COLO829 (cell line): ENCODE data around the gene TMEM225B.
"Not testable (repeated sequence)": the region's sequence is repeated elsewhere in the genome, so short reads cannot be mapped to it uniquely, and the experiment has no call there.

ENCODE experiments used
- DNase-seq: peaks from one replicate; pipeline ENCODE4 v3.0.0; 2012; ENCODE audit warnings: low spot score

TMEM225B gene

DNA sequence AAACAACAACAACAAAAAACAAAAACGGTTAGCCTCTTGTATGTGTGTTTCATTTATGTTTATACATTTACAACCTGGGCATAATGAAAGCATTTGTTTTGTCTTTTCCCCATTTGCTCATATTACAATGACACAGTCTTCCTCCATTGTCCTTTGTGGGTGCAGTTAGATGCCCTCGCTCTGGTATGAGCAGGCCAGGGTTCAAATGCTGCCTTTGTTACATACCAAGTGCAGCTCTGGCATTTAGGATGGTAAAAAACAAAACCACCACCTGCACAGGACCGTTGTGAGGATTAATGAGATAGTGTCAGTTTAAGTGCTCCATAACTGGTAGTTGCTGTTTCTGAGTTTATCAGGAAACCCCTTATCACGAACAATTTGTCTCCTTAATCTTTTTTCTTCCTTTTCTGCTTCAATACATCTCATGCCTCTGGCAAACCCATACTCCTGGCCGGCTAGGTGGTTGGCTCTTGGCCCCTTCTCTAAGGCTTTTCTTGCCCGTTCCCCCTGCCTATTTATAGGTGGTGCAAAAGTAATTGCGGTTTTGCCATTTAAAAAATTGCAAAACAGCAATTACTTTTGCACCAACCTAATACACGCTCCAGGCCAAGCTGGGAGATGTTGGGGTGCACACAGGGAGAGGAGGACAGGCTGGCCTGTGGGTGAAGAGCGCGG, 18.6 kb upstream of the TMEM225B start:
- DNase-seq = no peak

DNA sequence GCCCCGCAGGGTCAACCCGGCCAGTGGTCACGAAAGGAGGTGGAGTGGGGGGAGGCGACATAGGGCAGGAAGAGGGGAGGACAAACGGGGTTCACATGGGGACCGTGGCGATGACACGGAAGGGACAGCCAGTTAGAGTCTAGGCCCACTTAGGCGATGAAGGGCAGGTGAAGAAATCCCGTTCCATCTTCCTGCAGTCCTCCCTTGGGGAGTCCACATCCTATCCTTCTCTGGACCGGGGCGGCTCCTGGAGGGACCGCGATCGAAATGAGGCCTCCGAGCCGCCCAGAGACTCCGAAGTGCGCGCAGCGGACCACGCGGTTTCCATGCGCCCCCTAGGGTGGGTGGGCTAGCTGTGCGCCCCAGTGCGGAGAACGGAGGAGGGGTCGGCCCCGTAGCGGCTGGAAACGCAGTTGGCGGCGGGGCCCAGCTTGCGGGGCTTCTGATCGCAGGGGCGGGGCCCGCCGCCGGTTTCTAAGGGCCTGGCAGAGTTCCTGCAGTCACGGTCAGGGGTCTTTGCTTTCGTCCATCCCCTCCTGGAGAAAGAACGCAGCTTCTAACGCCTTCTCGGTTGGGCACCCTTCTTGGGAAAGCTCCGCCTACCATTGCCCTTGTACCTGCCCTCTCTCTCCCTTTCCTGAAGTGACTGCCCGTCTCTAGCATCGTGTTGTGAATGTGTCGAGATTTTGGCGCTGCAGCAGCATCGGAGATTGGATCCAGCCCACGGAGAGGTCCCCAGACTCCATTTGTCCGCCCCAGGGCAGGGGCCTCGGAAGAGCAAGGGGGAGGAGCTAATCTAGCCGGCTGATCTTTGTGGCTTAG, 17.9 kb upstream of the TMEM225B start:
- no peak for DNase-seq

DNA sequence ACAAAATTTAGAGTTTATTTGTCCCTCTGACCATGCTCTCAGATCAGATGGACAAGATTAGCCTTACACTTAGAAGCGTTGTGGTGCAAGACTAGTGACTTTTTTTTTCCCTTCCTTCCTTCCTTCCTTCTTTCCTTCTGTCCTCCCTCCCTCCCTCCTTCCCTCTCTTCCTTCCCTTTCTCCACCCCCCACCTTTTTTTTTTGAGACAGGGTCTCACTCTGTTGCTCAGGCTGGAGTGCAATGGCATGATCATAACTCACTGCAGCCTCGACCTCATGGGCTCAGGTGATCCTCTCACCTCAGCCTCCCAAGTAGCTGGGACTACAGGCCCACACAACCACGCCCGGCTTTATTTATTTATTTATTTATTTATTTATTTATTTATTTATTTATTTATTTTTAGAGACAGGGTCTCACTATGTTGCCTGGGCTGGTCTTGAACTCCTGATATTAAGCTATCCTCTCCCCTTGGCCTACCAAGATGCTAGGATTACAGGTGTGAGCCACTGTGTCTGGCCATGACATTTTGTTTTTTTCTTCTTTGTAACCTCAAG, 17.2 kb upstream of the TMEM225B start:
- not testable (repeated sequence) for DNase-seq

DNA sequence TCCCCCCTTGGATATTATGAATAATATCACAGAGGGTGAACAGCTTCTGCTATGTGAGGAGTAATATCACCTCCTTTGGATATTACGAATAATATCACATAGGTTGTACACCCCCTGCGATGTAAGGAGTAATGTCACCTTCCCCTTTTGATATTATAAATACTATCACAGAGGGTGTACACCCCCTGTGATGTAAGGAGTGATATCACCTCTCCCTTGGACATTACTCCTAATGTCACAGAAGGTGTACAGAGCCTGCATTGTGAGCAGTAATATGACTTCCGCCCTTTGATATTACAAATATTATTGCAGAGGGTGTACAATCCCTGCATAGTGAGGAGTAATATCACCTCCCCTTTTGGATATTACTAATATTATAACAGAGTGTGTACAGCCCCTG, 9.2 kb upstream of the TMEM225B start:
- no peak for DNase-seq

DNA sequence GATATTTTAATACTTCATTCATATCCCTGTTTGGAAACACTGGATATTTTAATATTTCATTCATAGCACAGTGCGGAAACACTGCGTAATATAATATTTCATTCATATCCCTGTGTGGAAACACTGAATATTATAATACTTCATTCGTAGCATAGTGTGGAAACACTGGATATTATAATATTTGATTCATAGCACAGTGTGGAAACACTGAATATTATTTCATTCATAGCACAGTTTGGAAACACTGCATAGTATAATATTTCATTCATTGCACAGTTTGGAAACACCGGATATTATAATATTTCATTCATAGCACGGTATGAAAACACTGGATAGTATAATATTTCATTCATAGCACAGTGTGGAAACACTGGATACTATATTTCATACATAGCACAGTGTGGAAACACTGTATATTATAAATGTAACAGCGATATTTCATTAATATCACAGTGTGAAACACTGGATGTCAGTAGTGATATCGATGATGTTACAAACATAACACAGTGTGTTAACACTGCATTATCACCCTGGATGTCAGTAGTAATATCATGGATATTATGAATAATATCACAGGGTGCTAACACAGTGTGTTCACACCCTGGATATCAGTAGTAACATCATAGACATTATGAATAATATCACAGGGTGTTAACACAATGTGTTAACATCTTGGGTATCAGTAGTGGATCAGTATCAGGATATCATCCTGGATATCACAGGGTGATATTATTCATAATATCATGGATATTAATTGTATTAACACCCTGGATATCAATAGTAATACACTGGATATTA, 2.9 kb upstream of the TMEM225B start:
- DNase-seq = no peak

DNA sequence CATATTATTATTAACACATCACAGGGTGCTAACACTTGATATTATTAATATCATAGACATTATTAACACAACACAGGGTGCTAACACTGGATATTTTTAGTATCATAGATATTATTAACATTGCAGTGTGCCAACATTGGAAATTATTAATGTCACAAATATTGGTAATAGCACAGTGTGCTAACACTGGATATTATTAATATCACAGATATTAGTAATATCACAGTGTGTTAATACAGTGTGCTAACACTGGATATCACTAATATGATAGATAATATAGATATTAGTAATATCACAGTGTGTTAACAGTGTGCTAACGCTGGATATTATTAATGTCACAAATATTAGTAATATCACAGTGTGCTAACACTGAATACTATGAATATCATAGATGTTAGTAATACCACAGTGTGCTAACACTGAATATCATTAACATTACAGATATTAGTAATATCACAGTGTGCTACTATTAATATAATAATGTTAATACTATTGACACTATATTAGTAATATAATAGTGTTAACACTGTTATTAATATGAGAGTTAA, 1.6 kb upstream of the TMEM225B start:
- DNase-seq = no peak

DNA sequence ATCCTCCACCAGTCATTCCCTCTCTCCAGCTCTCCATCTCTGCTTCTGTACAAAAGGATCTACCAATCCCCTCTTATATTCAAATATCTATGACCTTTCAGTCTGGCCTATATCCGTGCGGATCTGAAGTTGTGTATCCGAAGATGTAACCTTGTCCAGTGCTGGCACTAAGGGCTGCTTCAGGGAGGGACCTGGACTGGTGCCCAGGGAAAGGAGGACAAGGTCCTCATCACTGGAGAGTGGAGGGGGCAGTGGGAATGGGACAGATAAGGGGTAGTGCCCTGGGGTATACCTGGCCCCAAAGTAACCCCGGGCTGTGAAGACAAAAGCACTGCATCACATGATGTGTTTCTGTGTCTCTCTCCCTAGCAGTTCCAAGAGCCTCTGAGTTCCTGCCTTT, 1.8 kb downstream of the TMEM225B start:
- DNase-seq = no peak

DNA sequence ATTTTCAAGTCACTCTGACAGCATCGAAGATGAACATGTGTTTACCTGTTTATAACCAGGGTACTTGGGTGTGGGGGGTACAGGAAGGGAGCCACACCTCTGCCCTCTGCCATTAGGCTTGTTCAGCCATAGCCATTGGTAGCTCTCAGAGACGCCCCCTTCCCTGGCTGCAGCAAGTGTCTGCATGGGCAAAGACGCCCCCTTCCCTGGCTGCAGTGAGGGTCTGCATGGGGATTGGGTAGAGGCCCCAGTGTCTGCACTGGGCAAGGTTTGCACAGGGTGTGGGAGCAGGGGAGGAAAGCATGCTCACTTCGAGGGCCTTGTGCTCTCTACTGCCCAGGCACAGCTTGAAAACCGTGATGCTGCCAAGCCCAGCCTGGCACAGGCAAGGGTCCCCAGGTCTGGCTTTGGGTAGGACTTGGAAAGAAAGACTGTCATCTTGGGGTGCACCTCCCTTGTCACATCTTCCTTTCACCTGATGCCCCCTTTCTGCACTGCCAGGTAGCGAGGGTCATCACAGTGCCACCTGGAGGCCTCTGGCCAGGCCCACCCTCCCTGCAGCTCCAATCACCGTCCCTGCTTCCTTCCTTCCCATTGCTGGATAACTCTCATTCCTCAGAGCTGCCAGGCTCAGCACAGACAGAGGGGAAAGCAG, 3.7 kb downstream of the TMEM225B start:
- no peak for DNase-seq

DNA sequence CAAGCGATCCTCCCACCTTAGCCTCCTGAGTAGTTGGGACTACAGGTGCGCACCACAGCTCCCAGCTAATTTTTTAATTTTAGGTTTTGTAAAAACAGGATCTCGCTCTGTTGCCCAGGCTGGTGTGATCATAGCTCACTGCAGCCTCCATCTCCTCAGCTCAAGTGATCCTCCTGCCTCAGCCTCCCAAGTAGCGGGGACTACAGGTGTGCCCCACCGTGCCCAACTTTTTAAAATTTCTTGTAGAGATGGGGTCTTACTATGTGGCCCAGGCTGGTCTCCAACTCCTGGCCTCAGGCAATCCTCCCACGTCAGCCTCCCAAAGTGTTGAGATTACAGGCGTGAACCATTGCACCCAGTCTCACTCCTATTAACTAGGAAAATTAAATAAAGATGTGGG, 7.5 kb downstream of the TMEM225B start:
- DNase-seq = no peak

DNA sequence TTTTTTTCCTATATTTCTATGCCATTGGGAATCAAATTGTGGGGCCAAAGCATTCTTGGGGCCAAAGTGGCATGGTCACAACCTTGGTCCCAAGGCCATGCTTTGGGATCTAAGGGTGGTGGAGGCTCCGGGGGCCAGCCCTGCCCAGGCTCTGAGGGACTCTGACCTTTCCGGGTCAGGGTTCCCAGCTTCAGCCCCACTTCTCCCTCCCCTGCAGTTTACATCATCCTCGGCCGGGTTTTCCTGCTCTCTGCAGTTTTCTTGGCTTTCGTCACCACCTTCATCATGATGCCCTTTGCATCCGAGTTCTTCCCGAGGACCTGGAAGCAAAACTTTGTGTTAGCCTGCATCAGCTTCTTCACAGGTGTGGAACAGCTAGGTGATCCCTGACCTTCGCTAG, 8.5 kb downstream of the TMEM225B start:
- DNase-seq = no peak

DNA sequence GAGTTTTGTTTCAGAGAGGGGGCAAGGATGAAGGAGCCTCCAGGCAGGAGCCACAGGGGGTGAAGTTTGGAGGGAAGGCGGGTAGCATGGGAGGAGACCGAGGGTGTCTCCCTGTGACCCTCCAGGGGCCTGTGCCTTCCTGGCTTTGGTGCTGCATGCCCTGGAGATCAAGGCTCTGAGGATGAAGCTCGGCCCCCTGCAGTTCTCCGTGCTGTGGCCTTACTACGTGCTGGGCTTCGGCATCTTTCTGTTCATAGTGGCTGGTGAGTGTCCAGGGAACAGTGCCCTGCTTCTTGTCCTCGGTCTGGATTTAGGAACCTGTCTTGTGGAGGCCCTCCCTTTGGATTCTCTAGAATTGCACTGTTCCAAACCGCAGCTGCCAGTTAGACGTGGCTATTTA, 9.5 kb downstream of the TMEM225B start:
- no peak for DNase-seq

DNA sequence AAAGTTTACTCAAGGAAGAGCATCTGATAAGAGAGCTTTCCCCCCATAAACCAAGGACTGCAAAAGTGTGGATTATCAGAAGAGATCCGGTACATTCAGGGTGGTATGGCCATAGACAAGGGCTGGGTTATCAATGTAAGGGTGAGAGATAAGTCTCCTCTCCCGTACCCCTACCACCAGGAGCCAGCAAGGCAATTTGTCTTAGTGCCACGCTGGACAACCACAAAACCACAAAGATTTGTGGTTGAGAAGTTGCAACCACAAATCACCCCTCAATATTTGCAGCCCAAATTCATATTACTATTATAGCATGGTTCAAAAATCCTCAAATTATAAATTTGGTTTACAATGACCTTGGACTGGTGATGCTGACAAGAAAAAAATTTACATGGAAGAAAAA, 16.4 kb downstream of the TMEM225B start:
- DNase-seq = no peak

DNA sequence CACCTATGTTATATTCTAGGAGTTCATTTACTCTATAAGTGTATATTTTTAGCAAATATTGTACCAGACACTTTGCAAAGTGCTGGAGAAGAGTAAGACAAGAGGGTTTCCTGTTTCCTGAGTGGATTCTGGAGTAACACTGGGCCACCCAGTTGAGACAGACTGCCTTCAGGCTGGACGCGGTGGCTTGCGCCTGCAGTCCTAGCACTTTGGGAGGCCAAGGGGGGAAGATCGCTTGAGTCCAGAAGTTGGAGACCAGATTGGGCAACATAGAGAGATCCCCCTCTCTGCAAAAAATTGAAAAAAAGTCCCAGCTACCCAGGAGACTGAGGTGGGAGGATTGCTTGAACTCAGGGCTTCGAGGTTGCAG, 17.9 kb downstream of the TMEM225B start:
- no peak for DNase-seq

DNA sequence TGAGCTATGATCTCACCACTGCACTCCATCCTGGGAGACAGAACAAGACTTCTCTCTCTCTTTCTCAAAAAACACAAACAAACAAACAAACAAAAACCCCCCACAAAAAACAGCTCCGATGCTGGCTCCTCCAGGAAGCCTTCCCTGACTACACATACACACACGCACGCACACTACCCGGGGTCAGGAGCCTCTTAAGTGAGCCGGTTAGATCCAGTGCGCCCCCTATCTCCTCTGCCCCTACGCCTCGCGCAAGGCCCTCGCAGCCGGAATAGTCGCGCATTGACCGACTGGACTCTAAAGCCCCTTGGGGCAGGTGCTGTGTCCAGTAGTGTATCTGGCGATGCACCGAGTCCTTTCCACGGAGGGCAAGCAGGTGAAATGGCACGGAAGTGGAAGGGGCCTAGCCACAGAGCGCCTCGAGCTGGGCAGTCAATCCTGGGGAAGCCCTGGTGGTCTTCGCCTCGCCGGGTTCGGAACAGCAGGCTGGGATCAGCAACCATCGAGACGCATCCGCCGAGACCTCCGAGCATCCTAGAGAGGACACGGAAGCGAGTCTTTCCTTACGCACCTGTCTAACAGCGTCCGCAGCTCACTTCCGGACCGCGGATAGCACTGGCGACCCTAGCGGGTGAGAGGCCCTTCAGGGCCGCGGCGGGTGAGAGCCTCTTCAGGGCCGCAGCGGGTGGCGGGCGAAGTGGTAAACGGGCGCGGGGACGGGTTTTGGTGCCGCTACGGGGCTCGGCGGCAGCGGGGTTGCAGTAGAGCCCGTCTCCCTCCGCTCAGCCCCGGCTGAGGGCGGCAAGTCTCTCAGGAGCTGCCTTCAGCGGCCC, 18.5 kb downstream of the TMEM225B start, which contains the start of gene ZSCAN25:
Gene ZSCAN25 (plus strand): TSS at position 588 of the 833 bp plus-strand sequence. CDS start 2,661 bp downstream, outside the sequence.
- DNase-seq = peak; percentile 97

DNA sequence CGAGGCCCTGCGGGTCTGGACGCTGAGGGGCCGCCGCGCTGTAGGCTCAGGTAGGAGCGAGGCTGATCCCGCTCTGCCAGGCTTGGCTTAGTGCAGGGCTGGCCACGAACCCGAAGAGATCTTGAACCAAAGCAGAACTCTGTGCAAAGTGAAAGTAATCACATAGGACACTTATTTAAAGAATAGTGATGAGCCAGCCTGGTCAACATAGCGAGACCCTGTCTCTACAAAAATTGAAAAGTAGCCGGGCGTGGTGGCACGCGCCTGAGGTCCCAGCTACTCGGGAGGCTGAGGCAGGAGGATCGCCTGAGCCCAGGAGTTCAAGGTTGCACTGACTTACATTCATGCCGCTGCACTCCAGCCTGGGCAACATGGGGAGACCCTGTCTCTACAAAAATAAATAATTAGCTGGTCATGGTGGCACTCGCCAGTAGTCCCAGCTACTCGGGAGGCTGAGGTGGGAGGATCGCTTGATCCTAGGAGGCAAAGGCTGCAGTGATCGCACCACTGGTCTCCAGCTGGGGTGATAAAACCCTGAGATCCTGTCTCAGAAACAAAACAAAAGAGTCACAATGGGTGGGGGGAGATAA, 19.2 kb downstream of the TMEM225B start:
- DNase-seq = no peak

DNA sequence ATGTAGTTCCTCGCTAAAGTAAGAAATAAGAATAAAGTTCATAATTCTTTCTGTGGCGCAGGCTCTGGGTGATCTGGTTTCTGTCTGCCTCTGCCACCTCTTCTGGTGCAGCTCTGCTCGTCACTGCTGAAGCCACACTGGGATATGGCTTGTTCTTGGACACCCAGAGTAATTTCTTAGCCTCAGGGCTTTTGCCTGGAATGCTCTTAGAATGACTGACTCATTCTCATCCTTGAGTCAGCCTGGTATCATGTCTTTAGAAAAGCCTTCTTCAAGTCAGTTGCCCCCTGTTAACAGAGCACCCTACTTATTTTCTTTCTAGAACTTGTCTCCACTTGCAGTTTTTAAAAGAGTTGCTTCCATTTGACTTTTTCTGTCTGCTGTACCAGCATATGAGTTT, 20.7 kb downstream of the TMEM225B start:
- peak; percentile 73 for DNase-seq

DNA sequence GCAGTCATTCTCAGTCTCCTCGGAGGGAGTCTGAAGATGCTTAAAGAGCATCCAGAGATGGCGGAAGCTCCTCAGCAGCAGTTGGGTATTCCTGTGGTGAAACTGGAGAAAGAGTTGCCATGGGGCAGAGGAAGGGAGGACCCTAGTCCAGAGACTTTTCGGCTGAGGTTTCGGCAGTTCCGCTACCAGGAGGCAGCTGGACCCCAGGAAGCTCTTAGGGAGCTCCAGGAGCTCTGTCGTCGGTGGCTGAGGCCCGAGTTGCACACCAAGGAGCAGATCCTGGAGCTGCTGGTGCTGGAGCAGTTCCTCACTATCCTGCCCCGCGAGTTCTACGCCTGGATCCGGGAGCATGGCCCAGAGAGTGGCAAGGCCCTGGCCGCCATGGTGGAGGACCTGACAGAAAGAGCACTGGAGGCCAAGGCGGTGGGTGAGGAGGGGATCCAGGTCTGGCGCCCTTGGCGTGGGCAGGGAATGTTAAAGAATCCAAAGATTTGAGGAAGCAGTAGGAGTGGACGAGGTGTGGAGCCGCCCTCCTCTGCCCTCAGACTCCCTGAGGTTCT, 21.6 kb downstream of the TMEM225B start:
- DNase-seq = no peak

DNA sequence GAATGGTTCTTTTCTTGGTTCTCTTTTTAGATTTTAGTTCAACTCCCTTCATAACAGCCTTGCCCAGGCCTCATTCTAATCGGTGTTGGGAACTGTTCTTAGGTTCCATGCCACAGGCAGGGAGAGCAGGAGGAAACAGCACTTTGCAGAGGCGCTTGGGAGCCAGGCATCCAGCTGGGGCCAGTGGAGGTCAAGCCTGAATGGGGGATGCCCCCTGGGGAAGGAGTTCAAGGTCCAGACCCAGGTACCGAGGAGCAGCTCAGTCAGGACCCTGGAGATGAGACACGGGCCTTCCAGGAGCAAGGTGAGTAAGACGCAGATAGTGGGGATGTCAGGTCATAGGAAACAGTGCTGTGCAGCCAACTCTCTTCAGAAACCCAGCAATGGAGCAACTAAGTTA, 23.2 kb downstream of the TMEM225B start:
- no peak for DNase-seq

DNA sequence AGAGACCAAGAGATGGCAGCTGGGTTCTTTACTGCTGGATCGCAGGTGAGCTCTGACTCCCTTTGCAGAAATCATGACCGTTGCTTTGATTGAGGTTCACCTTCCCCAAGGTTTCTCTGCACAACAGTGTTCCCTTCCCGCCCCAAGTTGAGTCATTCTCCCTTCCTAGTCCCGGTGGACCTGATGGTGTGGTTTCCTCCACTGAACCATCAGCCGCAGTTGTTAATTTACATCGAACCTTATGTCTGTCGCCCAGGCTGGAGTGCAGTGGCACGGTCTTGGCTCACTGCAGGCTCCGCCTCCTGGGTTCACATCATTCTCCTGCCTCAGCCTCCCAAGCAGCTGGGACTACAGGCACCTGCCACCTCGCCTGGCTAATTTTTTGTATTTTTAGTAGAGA, 24.5 kb downstream of the TMEM225B start:
- no peak for DNase-seq

DNA sequence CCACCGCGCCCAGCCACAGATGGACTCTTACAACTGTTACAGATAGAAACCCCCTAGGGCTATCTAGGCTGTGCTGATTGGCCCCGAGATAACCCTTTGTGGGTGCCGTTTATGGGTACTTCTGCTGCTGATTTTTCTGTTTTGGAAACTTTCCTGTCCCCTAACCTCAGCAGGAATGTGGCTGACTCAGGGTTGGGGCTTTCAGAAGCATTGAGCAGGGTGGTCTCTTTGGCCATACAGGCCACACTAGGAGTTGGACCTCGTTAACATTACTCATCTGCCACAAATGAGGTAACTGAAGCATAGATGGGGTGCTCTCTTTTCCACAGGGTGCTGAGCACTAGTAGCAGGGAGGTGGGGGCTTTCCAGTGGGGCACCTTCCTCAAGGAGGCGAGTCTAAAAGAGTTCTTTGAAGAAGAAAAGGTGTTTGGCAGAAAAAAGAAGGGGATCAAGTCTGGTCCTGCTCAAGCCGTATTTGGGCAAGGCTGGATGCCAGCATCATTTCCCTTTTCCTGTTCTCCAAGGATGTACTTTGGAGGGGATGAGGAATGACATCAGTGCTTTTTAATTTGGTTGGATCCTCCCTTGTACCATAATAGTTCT, 25.1 kb downstream of the TMEM225B start:
- DNase-seq = no peak
